ENCODE measurements around the gene ARHGDIG. TPM values are rescaled to one million over a fixed set of nuclear protein-coding genes. Genes with fewer than 3 reads are reported as not detected.

ARHGDIG gene
- total RNA-seq, 4 donors from 2014 or later: 2.1 TPM; not detected in 3

DNA sequence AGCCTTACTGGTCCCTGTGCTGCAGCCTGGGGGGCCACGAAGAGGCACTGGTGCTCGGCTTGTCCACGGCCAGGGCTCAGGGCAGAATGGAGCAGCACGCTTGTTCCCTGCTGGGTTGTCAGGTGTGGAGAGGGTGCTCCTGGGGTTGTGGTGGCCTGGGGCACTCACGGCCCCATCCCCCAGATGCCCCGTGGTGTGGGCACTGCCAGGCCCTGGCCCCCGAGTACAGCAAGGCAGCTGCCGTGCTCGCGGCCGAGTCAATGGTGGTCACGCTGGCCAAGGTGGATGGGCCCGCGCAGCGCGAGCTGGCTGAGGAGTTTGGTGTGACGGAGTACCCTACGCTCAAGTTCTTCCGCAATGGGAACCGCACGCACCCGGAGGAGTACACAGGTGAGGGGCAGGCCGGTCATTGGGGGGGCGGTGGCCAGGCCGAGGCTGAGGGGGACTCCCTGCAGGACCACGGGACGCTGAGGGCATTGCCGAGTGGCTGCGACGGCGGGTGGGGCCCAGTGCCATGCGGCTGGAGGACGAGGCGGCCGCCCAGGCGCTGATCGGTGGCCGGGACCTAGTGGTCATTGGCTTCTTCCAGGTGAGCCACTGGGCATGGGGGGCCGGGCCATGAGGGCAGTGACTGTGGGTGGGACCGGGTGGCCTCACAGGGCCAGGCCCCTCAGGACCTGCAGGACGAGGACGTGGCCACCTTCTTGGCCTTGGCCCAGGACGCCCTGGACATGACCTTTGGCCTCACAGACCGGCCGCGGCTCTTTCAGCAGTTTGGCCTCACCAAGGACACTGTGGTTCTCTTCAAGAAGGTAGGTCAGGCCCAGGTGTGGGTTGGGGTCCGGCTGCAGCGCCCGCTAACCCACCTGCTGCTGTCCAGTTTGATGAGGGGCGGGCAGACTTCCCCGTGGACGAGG, 4.1 kb downstream of the ARHGDIG start:
- Histone ChIP-seq H3K36me3 (no peaks in the 10 kb centered on the region), H3K4me3 (no peak overlapping the region), H3K27ac (no peak overlapping the region), H3K9me3 (no peaks in the 10 kb centered on the region), H3K4me1 (peaks cover 0 to 9% of the 10 kb centered on the region in 2 donors), H3K27me3 (peaks cover 3 to 8% of the 10 kb centered on the region in 2 donors)
- intact Hi-C loops (cut with DNase I; ENCODE audit: low total_unique reads): loop anchor here (10.0 kb wide), 1 partner anchor 60 kb away; no protein-coding TSS in a partner anchor
- TF ChIP-seq CTCF (IDR thresholded peaks at IDR 0.05) (no peak), POLR2A (IDR thresholded peaks at IDR 0.05) (no peak)
- no peak for DNase-seq

- H3K4me1 ChIP-seq: peaks cover 0 to 5% of the 10 kb centered on the region in 2 donors
- no peak for TF ChIP-seq POLR2A (IDR thresholded peaks at IDR 0.05)
- TF ChIP-seq CTCF (IDR thresholded peaks at IDR 0.05): no peak
- H3K27me3 ChIP-seq: peaks cover 3 to 8% of the 10 kb centered on the region in 2 donors
- H3K36me3 ChIP-seq: no peaks in the 10 kb centered on the region
- no peak overlapping the region for H3K4me3 ChIP-seq
- no peak overlapping the region for H3K27ac ChIP-seq
- intact Hi-C loops (cut with DNase I; ENCODE audit: low total_unique reads): loop anchor here (10.0 kb wide), 1 partner anchor 59 kb away; no protein-coding TSS in a partner anchor
- H3K9me3 ChIP-seq: no peaks in the 10 kb centered on the region
- no peak for DNase-seq
These were observed 5.0 kb downstream of the ARHGDIG start for GRCh38 chr16:285146-286055.

DNA sequence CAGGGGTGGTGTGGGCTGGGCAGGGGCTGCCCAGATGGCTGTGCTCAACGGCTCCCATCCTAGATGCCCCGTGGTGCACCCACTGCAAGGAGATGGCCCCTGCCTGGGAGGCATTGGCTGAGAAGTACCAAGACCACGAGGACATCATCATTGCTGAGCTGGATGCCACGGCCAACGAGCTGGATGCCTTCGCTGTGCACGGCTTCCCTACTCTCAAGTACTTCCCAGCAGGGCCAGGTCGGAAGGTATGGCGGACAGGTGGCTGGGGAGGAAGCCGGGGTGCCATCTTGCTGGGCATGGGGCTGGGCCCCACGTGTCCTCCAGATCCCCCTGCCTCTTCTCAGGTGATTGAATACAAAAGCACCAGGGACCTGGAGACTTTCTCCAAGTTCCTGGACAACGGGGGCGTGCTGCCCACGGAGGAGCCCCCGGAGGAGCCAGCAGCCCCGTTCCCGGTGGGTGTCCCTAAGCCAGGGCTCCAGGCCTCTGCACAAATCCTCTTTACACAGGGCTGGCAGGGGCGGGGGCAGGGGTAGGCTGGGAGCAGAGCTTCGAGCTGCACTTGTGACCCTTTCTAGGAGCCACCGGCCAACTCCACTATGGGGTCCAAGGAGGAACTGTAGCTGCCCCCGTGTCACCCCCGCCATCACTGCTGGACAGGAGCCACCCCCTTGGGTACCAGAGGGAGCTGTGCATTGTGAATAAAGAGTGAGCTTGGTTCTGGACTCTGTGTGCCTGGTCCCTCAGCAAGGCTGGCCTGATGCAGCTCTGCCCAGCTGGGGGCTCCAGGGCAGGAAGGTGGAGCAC, 6.3 kb downstream of the ARHGDIG start:
- H3K36me3 ChIP-seq: no peaks in the 10 kb centered on the region
- no peak overlapping the region for H3K4me3 ChIP-seq
- no peak for TF ChIP-seq POLR2A (IDR thresholded peaks at IDR 0.05)
- no peak for TF ChIP-seq CTCF (IDR thresholded peaks at IDR 0.05)
- no peaks in the 10 kb centered on the region for H3K27me3 ChIP-seq
- H3K27ac ChIP-seq: no peak overlapping the region
- no peaks in the 10 kb centered on the region for H3K9me3 ChIP-seq
- intact Hi-C loops (cut with DNase I; ENCODE audit: low total_unique reads): loop anchor here (10.0 kb wide), 1 partner anchor 58 kb away; no protein-coding TSS in a partner anchor
- H3K4me1 ChIP-seq: no peaks in the 10 kb centered on the region
- no peak for DNase-seq

DNA sequence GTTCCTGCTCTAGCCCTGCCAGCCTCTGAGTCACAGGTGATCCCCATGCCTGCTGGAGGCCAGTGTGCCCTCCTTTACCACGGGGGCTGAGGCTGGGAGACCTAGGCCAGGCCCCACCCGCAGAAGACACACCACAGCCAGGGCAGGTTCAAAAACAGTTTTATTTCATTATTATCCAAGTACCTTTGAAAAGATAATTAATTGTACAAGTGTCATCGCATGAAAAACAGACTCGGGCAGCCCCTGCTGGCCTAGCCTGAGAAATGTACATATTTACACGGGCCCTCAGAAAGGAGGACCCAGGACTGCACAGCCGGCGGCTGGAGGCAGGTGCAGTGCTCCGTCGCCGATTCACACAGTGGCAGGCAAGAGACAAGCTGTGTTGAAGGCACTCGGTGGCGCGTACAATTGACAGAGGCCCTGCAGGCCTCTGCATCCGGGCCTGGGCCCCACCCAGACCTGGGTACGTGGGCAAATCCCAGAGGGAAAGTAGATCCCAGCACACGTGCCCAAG, 7.0 kb downstream of the ARHGDIG start:
- H3K36me3 ChIP-seq: no peaks in the 10 kb centered on the region
- H3K4me1 ChIP-seq: no peaks in the 10 kb centered on the region
- TF ChIP-seq POLR2A (IDR thresholded peaks at IDR 0.05) (no peak), CTCF (IDR thresholded peaks at IDR 0.05) (no peak)
- no peak overlapping the region for H3K4me3 ChIP-seq
- H3K27ac ChIP-seq: no peak overlapping the region
- intact Hi-C loops (cut with DNase I; ENCODE audit: low total_unique reads): loop anchor here (10.0 kb wide), 1 partner anchor 57 kb away; no protein-coding TSS in a partner anchor
- no peaks in the 10 kb centered on the region for H3K27me3 ChIP-seq
- H3K9me3 ChIP-seq: no peaks in the 10 kb centered on the region
- DNase-seq: no peak

Data from uterus (tissue), 4 donors.